WTC11 (cell line): ENCODE measurements around the gene ADAM22.

ENCODE experiments used
- CREB1 ChIP-seq: sonication (generic); formaldehyde crosslinking; IDR thresholded peaks from 2 replicates; pipeline ENCODE4 v1.8.0; 2023; ENCODE audit warnings: mild to moderate bottlenecking, missing genetic modification reagents
- CREM ChIP-seq: sonication (generic); formaldehyde crosslinking; IDR thresholded peaks from 2 replicates; pipeline ENCODE4 v1.8.1; 2022; ENCODE audit warnings: mild to moderate bottlenecking, missing genetic modification reagents, moderate library complexity
- EMX1 ChIP-seq: fragments of 250-450 bp; sonication (Bioruptor Pico); IDR thresholded peaks from 2 replicates; pipeline ENCODE4 v1.8.0; 2021; ENCODE audit warnings: mild to moderate bottlenecking
- FOXK1 ChIP-seq: sonication (generic); formaldehyde crosslinking; IDR thresholded peaks from 2 replicates; pipeline ENCODE4 v1.8.0; 2022; ENCODE audit warnings: mild to moderate bottlenecking, moderate library complexity, missing genetic modification reagents
- HMGA2 ChIP-seq: fragments of 250-450 bp; sonication (Bioruptor Pico); IDR thresholded peaks from 2 replicates; pipeline ENCODE4 v1.4.0; 2021; ENCODE audit warnings: mild to moderate bottlenecking, moderate library complexity
- JUN ChIP-seq: sonication (generic); formaldehyde crosslinking; IDR thresholded peaks from 2 replicates; pipeline ENCODE4 v1.8.0; 2023; ENCODE audit warnings: mild to moderate bottlenecking, missing genetic modification reagents
- OVOL2 ChIP-seq: fragments of 250-450 bp; sonication (Bioruptor Pico); IDR thresholded peaks from 2 replicates; pipeline ENCODE4 v1.9.0; 2021; ENCODE audit warnings: mild to moderate bottlenecking, borderline replicate concordance
- TCF7 ChIP-seq: sonication (generic); formaldehyde crosslinking; IDR thresholded peaks from 2 replicates; pipeline ENCODE4 v1.8.0; 2022; ENCODE audit warnings: mild to moderate bottlenecking, low read depth, missing genetic modification reagents, moderate library complexity
- TF ChIP-seq, protein P1 (sequence below): fragments of 200-600 bp; IDR thresholded peaks from 2 replicates; pipeline ENCODE4 v1.8.0; 2022; ENCODE audit warnings: antibody characterized with exemption
- TF ChIP-seq, protein P2 (sequence below): sonication (generic); formaldehyde crosslinking; IDR thresholded peaks from 2 replicates; pipeline ENCODE4 v1.8.1; 2022; ENCODE audit warnings: low read depth, mild to moderate bottlenecking, moderate library complexity, missing genetic modification reagents, borderline replicate concordance
- TF ChIP-seq, protein P3 (sequence below): sonication (generic); formaldehyde crosslinking; IDR thresholded peaks from 2 replicates; pipeline ENCODE4 v1.8.0; 2022; ENCODE audit warnings: missing genetic modification reagents
- TF ChIP-seq, protein P4 (sequence below): sonication (generic); formaldehyde crosslinking; IDR thresholded peaks from 2 replicates; pipeline ENCODE4 v1.8.0; 2022; ENCODE audit warnings: mild to moderate bottlenecking, missing genetic modification reagents
- TF ChIP-seq, protein P5 (sequence below): sonication (generic); formaldehyde crosslinking; IDR thresholded peaks from 2 replicates; pipeline ENCODE4 v1.8.1; 2022; ENCODE audit warnings: missing genetic modification reagents, borderline replicate concordance

DNA sequence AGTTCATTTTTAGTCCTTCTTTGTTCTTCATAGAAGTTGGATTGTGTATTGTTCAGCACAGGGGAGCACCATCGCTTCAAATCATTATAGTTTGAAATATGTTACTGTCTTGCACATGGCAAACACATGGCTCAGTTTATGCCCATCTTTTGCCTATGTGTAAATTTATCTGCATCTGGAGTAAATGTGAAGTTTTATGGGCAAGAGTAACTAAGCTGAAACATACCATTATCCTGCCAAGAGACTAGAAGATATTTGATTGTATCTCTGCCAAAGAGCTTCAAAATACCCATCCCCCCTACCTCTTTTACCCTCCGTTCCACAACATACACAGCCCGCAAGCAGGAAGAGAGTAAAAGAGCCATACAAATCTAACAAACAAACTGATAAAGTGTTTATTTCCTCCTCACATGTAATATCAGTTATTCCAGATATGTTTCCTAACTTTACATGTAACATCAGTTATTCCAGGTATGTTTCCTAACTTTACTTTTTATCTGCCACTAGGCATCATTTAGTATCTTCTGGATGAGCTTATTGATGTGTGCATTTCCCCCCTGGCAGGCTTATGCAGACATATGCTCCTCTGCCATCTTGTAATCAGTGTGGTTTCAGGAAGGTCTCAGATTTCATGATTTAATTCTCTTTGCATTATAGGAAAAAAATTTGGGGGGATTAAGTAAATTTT, 158.1 kb downstream of the ADAM22 start:
- TF ChIP-seq, protein P1, sequence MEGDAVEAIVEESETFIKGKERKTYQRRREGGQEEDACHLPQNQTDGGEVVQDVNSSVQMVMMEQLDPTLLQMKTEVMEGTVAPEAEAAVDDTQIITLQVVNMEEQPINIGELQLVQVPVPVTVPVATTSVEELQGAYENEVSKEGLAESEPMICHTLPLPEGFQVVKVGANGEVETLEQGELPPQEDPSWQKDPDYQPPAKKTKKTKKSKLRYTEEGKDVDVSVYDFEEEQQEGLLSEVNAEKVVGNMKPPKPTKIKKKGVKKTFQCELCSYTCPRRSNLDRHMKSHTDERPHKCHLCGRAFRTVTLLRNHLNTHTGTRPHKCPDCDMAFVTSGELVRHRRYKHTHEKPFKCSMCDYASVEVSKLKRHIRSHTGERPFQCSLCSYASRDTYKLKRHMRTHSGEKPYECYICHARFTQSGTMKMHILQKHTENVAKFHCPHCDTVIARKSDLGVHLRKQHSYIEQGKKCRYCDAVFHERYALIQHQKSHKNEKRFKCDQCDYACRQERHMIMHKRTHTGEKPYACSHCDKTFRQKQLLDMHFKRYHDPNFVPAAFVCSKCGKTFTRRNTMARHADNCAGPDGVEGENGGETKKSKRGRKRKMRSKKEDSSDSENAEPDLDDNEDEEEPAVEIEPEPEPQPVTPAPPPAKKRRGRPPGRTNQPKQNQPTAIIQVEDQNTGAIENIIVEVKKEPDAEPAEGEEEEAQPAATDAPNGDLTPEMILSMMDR = no peak
- no peak for TF ChIP-seq FOXK1 (CRISPR knock-in tag)
- no peak for TF ChIP-seq TCF7
- no peak for TF ChIP-seq JUN
- no peak for TF ChIP-seq EMX1 (CRISPR knock-in tag)
- TF ChIP-seq, protein P2, sequence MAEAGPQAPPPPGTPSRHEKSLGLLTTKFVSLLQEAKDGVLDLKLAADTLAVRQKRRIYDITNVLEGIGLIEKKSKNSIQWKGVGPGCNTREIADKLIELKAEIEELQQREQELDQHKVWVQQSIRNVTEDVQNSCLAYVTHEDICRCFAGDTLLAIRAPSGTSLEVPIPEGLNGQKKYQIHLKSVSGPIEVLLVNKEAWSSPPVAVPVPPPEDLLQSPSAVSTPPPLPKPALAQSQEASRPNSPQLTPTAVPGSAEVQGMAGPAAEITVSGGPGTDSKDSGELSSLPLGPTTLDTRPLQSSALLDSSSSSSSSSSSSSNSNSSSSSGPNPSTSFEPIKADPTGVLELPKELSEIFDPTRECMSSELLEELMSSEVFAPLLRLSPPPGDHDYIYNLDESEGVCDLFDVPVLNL (CRISPR knock-in tag) = no peak
- TF ChIP-seq OVOL2 (CRISPR knock-in tag) = no peak
- no peak for TF ChIP-seq HMGA2 (CRISPR knock-in tag)
- TF ChIP-seq, protein P3, sequence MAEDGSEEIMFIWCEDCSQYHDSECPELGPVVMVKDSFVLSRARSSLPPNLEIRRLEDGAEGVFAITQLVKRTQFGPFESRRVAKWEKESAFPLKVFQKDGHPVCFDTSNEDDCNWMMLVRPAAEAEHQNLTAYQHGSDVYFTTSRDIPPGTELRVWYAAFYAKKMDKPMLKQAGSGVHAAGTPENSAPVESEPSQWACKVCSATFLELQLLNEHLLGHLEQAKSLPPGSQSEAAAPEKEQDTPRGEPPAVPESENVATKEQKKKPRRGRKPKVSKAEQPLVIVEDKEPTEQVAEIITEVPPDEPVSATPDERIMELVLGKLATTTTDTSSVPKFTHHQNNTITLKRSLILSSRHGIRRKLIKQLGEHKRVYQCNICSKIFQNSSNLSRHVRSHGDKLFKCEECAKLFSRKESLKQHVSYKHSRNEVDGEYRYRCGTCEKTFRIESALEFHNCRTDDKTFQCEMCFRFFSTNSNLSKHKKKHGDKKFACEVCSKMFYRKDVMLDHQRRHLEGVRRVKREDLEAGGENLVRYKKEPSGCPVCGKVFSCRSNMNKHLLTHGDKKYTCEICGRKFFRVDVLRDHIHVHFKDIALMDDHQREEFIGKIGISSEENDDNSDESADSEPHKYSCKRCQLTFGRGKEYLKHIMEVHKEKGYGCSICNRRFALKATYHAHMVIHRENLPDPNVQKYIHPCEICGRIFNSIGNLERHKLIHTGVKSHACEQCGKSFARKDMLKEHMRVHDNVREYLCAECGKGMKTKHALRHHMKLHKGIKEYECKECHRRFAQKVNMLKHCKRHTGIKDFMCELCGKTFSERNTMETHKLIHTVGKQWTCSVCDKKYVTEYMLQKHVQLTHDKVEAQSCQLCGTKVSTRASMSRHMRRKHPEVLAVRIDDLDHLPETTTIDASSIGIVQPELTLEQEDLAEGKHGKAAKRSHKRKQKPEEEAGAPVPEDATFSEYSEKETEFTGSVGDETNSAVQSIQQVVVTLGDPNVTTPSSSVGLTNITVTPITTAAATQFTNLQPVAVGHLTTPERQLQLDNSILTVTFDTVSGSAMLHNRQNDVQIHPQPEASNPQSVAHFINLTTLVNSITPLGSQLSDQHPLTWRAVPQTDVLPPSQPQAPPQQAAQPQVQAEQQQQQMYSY = no peak
- TF ChIP-seq, protein P4, sequence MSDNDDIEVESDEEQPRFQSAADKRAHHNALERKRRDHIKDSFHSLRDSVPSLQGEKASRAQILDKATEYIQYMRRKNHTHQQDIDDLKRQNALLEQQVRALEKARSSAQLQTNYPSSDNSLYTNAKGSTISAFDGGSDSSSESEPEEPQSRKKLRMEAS (CRISPR knock-in tag) = no peak
- no peak for TF ChIP-seq CREM
- TF ChIP-seq, protein P5, sequence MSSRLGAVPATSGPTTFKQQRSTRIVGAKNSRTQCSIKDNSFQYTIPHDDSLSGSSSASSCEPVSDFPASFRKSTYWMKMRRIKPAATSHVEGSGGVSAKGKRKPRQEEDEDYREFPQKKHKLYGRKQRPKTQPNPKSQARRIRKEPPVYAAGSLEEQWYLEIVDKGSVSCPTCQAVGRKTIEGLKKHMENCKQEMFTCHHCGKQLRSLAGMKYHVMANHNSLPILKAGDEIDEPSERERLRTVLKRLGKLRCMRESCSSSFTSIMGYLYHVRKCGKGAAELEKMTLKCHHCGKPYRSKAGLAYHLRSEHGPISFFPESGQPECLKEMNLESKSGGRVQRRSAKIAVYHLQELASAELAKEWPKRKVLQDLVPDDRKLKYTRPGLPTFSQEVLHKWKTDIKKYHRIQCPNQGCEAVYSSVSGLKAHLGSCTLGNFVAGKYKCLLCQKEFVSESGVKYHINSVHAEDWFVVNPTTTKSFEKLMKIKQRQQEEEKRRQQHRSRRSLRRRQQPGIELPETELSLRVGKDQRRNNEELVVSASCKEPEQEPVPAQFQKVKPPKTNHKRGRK (CRISPR knock-in tag) = no peak
- TF ChIP-seq CREB1 (CRISPR knock-in tag) = no peak
